GM19328 (cell line): Measurements from ENCODE around the gene MKNK2.

Experiments used
- ATAC-seq: cut with Tn5 transposase; IDR thresholded peaks from one replicate; pipeline ENCODE4 v1.9.1; 2021; ENCODE audit warnings: mild to moderate bottlenecking, moderate library complexity; ENCODE audit not compliant: unreplicated experiment

MKNK2 gene

DNA sequence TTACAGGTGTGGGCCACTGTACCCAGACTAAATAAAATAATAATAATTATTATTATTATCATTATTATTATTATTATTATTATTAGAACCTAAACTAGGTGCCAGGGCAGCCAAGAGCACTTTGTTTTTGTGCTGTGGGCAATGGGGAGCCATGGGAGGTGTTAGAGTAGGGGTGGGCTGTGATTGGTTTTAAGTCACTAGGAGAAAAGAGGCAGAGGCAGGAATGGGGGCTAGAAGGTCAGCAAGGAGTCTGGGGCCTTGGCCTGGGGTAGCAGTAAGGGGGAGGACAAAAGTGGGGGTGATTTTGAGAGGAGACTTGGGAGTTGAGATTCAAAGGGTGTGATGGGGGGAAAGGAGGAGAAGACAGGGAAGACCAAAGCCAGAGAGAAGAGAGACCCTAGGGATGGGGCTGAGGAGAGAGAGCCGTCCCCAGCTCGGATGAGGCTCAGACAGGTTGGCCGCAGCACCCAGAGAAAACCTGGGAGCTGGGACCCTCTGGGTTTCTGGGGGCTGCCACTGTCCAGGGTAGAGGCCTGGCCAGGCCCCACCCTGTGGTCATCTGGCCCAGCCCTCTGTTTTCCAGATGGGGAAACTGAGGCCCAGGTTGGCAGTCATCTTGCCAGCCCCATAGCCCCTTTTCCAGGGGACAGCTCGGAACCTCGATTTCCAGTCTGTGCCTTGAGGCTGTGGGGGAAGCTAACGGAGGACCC, 17.8 kb downstream of the MKNK2 start:
- no peak for ATAC-seq

DNA sequence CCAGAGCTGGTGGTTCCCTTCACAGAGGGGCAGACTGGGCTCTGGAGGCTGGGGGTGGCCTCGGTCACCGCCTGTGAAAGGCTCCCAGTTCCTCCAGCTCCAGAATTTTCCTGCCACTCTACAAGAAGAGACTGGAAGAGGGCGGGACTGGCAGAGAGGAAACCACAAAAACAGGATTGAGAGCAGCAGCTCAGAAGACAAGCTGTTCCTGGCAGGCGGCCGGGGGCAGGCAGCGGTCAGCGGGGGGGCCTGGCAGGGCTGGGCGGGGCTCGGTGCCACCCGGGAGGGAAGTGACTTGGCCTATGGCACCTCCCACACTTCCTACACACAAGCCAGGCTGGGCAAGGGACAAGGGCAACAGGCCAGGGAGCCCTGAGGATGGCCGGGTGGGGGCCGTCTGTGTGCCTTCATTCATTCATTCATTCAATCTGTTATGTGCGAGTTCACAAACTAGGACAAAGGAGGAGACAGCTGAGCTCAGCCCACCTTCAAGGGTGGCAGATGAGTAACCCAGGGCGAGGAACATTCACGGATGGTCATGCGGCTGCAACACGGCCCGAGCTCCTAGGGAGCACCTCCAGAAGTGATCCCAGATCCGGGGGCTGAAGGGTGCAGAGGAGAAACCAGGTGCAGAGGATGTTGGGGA, 18.6 kb downstream of the MKNK2 start:
- no peak for ATAC-seq

DNA sequence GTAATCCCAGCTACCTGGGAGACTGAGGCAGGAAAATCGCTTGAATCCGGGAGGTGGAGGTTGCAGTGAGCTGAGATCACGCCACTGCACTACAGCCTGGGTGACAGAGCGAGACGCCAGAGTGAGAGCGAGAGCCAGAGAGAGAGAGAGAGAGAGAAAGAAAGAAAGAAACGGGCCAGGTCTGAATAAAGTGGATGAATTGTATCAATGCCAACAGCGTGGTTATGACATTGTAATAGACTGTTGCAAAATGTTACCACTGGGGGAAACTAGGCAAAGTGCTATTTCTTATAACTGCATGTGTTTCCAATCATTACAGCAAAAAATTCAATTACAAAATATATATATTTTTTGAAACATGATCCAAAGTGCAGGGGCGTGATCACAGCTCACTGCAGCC, 23.7 kb downstream of the MKNK2 start:
- no peak for ATAC-seq

DNA sequence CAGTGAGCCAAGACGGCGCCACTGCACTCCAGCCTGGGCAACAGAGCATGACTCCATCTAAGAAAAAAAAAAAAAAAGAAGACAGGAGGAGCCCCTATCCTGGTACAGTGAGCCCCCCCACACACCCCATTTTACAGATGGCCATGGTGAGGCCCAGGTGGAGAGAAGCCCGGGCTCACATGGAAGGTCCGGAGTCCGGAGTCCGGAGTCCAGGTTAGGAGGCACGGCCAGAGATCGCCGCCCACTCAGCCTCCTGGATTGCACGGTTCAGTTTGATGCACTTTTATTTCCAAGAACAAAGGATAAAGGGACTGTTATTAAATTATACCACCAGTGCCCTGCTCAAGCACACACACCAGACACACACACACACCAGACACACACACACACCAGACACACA, 24.3 kb downstream of the MKNK2 start:
- ATAC-seq: no peak

DNA sequence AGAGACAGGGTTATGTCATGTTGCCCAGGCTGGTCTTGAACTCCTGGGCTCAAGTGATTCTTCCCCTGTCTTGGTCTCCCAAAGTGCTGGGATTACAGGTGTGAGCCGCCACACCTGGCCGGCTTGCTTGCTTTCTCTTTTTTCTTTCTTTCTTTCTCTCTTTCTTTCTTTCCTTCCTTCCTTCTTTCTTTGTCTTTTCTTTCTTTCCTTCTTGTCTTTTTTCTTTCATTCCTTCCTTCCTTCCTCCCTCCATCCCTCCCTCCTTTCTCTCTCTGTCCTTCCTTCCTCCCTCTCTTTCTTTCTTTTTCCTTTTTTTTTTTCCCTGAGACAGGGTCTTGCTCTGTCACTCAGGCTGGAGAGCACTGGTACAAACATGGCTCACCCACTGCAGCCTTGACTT, 28.8 kb downstream of the MKNK2 start:
- no peak for ATAC-seq

DNA sequence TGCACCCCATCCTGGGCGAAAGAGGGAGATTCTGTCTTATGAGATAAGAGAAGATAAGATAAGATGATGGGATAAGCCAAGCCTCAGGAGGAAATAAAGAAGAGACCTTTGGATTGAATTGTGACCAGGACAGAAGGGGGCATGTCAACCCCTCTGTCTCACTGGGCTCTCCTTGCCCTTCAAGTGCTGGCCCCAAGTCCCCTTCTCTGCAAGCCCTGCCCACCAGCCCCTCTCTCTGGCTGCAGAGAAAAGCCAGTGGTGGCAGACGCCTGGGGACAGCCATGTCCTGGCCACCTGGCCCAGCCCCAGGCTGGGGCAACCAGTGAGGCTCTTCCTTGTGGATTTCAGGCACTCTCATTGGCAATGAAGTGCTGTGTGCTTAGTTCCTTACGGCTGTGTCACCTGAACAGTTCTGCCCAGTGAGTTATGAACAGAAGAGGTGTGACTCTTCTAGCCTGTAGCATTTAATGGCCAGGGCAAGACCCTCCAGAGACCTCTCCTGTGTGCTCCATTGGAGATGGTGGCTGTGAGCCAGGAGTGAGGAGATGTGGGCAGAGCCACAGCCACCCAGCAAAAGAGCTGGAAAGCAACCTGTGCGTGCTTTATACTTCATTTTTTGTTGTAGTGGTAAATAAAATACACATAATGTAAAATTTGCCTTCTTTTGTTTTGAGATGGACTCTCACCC, 29.4 kb downstream of the MKNK2 start:
- no peak for ATAC-seq

DNA sequence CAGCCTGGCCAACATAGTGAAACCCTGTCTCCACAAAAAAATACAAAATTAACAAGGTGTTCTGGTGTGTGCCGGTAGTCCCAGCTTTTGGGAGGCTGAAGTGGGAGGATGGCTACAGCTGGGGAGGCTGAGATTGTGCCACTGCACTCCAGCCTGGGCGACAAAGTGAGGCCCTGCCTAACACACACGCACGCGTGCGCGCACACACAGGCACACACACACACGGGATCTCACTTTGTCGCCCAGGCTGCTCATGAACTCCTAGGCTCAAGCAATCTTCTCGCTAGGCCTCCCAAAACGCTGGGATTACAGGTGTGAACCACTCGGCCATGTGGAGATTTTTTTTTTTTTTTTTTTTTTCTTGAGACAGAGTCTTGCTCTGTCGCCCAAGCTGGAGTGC, 32.3 kb downstream of the MKNK2 start:
- no peak for ATAC-seq

DNA sequence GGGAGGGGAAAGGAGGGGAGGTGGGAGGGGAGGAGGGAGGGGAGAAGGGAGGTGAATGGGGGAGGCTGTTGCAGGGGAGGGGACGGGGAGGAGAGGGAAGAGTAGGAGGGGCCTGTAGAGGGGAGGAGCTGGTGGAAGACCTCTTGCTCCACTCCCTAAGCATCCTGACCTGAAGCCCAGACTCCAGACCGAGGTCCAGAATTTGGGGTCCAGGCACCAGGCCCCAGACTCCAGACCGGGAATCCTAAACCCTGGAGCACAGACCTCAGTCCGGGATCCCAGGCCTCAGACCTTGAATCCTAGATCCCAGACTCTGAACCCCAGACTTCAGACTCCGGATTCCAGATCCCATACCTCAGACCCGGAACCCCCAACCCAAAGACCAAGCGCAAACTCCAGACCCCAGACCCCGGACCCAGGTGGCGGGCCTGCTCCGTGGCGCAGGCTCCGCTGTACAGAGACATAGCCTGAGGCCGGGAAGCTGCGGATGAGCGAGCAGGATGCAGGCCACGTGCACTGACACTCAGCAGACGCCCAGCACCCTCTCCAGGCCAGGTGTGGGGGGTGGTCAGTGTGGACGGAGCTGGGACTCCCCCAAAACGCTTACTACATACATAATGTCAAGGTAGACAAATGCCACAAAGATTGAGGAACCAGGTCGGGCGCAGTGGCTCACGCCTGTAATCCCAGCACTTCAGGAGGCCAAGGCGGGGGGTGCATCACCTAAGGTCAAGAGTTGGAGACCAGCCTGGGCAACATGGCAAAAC, 34.8 kb downstream of the MKNK2 start:
- no peak for ATAC-seq

DNA sequence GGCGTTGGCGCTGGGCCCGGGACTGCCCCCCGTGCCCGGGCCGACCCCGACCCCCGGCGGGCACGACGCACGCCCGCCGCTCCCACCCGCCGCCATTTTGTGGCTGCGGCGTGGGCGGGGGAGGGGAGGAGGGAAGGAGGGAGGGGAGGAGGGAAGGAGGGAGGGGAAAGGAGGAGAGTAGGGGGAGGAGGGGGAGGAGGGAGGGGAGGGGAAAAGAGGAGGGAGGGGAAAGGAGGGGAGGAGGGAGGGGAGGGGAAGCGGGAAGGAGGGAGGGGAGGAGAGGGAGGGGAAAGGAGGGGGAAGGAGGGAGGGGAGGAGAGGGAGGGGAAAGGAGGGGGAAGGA, 35.5 kb downstream of the MKNK2 start, which contains the start of gene BTBD2:
TSS of gene BTBD2 (minus strand) at position 107 of the 343 bp plus-strand sequence. CDS start at position 96, 11 bp downstream.
- ATAC-seq: no peak

DNA sequence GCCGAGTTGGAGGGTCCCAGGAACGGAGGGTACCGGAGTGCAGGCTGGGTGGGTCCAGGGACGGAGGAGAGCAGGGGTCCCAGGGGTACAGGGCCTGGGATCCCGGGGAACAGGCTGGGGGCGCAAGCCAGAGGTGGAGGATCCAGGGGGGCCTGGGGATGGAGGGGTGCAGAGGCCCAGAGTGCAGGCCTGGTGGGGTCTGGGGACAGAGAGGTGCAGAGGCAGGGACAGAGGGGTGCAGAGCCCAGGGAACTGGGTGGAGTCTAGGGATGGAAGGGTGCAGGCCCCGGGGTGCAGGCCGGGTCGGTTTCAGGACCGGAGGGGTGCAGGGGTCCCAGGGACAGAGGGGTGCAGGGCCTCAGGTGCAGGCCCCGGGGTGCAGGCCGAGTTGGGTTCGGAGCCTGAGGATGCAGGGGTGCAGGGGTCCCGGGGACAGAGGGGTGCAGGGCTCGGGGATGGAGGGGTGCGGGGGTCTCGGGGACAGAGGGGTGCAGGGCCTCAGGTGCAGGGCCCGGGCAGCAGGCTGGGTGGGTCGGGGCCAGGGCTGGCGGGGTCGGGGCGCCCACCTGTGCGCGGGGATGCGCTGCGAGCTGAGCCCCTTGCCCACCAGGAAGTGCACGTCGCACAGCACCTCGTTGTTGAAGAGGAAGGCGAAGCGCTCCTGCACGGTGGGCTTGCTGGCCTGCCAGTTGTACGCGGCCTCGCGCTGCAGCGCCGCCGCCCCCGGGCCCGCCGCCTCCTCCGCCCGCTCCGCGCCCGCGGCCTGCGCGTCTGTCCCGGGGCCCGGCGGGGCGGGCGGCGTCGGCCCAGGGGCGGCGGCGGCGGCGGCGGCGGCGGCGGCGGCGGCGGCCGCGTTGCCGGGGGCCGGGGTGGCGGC, 36.1 kb downstream of the MKNK2 start:
- ATAC-seq: no peak

DNA sequence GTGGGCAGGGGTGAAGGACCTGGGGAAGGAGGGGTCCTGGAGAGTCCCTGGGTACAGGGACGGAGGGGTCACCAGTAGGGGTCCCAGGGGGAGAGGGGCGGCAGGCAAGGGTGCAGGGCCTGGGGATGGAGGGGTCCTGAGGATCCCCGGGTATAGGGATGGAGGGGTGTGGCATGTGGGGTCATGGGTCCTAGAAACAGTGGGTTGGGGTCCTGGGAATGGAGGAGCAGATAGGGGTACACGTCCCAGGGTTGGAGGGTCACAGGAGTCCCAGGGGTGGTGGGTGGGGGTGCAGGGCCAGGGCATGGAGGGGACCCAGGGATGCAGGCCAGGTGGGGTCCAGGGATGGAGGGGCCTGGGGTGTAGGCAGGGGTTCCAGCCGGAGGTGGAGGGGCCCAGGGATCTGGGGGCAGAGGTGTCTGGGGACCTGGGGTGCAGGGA, 36.9 kb downstream of the MKNK2 start:
- no peak for ATAC-seq

DNA sequence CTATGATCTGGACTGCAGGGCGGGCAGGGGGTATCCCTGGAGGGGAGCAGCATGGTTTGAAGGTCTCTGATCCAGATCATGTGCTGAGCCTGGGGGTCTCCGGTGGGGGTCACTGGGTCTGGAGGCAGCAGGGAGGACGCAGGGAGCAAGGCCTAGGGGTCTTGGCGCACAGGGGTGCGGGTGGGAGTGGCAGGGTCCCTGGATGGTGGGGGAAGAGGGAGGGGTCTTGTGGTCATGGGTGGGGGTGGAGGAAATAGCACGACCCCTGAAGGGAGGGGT, 37.4 kb downstream of the MKNK2 start:
- ATAC-seq: no peak

DNA sequence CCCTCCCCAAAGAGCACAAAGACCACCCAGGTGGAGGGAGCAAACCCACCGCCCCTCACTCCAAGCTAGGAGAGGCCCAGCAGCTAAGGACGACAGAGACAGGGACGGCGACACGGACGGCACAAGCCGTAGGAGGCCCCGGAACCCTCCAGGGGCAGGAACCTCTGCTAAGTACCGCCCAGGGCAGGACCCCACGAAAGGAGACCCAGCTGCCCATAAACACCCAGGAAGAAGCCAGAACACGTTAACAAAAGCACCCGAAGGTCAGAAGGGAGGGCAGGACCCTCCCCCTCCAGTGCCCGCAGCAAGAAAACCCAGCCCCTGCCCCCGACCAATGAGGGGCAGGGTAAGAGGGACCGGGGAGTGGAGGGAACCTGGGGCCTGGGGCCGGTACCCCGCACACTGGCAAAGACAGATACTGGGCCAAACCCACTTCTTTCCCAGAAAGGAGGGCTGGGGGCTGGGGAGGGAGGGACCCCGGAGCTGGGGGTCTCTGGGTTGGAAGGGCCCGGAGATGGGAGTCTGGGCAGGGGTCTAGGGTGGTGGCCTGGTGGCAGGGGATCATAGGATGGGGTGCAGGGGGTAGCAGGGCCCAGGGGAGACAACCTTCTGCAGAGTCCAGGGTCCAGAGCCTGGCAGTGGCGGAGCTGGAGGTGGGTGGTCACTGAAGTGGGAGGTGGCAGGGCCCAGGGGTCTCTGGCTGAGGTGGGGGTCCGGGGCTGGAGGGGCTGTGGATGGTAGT, 37.9 kb downstream of the MKNK2 start:
- no peak for ATAC-seq

DNA sequence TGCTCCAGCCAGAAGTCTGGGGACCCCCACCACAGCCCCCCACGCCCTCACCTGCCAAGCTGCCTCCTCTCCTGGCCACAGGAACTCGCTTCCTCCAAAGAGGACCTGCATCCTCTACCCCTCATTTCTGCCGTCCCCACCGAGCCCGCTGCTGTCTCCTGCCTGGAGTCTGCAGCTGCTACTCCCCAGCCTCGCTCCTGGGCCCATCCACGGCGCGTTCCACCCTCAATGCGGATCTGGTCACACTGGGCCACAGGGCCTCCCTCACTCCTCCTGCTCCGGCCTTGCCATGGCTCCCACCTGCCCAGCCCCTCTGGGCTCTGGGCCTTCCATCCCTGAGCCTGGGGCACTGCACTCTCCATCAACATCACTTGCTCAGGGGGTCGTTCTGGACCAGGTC, 39.9 kb downstream of the MKNK2 start:
- no peak for ATAC-seq

DNA sequence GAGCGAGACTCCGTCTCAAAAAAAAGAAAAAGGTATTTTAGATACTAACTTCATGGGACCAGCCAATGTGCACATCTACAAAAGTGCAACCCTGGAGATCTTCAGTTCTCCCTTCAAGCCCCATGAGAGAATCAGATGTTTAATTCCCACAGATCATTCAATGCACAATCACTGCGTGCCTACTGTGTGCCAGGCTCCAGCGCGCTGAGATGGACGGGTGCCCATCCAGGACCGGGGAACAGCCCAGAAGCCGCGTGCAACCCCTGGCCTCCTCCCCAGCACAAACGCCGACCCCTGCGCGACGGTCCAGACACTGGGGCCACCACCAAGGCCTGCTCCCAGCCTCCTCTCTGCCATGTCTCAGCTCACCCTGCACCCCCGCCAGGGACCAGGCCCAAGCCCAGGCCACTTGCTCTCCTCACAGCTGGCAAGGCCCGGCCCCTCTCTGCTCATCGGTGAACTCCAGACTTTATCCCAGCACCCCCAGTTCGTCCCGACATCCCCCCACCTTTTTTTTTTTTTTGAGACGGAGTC, 40.8 kb downstream of the MKNK2 start:
- ATAC-seq: no peak

DNA sequence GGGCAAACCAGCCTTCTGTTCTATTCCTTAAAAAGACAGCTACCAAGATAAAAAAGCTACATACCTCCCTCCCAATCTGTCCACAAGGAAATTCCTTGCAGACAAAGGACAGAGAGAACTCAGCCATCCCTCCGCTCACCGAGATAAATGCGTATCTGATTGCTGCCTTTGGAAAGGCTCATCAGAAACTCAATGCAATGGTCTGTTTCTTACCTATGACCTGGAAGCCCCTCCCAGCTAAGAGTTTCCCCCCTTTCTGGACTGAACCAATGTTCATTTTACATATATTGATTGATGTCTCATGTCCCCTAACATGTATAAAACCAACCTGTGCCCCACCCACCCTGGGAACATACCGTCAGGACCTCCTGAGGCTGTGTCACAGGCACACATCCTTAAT, 47.2 kb downstream of the MKNK2 start:
- ATAC-seq: no peak

DNA sequence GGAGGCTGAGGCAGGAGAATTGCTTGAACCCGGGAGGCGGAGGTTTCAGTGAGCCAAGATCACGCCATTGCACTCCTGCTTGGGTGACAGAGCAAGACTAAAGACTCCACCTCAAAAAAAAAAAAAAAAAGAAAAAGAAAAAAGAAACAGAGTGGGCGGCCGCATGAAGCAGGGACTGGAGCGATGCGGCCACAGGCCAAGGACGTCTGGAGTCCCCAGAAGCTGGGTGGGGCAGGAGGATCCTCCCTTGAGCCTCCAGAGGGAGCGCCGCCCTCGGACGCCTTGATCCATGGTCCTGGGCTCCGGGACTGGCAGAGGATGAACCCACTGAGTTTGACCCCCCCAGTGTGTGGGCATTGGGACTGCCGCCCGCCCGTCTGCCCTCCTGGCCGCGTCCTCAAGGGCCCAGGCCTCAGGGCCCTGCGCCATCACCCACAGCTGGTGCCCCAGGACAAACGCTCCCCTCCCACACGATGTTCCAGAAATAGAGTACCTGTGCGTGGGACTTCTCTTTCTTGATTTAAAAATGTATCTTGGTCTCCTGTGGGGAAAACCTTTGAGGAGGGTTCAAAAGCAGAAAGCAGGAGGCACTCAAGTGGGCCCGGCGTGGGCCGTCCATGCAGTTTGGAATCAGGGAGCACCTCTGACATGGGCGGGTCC, 51.1 kb downstream of the MKNK2 start:
- ATAC-seq: no peak

DNA sequence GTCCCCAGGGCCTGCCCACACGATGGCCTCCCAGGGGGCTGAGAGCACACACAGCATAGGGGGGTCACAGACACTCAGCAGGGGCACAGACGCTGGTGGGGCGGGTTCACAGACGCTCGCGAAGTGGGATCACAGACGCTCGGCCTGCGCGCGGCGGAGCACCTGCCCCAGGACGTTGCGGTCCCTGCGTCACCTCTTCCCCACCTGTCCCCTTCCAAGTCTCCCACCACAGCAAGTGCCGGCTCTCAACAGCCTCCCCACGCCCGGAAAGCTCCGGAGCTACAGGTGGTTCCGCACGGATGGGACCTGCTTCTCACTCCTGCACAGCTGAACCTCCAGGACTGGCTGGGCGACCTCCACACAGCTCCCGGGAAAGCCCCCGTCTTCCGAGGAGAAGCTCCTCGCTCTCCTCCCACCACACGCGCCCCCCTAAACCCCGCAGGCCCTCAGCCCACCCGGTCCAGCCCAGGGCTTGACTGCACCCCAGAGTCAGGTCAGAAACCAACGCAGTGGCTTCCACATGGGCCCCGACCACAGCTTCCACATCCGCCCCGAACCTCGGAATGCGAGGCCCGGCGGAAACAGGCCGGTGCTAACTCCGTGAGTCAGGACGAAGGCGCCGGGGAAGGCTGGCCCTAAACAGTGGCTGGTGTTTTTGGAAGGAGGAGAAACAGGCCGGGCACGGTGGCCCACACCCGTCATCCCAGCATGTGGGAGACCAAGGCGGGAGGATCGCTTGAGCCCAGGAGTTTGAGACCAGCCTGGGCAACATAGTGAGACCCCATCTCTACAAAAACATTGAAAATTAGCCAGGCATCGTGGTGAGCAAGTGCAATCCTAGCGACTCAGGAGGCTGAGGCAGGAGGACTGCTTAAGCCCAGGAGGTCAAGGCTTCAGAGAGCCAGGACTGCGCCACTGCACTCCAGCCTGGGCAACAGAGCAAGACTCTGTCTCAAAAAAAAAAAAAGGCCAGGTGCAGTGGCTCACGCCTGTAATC, 52.0 kb downstream of the MKNK2 start:
- ATAC-seq: no peak
